ENCODE results near the gene PRKCB.

DNA sequence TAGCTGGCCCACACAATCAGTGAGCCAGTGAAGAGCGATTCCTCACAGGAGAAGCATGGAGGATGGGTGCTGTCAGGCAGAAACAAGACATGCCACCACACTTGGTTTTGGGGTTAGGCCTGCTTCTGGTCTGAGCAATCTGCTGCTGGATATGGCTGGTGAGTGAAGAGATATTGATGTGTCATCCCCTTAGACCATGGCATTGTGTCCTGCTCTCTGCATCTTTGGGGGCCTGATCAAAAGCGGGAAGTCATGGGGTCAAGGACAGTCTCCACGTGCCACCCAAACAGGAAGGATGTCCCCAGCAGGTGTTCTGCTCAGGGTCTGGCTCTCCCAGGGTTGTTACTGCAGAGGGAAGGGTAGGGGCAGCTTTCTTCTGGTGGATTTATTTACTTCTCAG is 140.7 kb downstream of the PRKCB start:
- TF ChIP-seq, protein P1, sequence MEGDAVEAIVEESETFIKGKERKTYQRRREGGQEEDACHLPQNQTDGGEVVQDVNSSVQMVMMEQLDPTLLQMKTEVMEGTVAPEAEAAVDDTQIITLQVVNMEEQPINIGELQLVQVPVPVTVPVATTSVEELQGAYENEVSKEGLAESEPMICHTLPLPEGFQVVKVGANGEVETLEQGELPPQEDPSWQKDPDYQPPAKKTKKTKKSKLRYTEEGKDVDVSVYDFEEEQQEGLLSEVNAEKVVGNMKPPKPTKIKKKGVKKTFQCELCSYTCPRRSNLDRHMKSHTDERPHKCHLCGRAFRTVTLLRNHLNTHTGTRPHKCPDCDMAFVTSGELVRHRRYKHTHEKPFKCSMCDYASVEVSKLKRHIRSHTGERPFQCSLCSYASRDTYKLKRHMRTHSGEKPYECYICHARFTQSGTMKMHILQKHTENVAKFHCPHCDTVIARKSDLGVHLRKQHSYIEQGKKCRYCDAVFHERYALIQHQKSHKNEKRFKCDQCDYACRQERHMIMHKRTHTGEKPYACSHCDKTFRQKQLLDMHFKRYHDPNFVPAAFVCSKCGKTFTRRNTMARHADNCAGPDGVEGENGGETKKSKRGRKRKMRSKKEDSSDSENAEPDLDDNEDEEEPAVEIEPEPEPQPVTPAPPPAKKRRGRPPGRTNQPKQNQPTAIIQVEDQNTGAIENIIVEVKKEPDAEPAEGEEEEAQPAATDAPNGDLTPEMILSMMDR (conservative IDR thresholded peaks at IDR 0.05 in 1 of 2, IDR thresholded peaks at IDR 0.05 in 1 of 2; ENCODE audit: extremely low read depth in 1 of 2, insufficient read depth in 1 of 2, low read depth in 1 of 2, low read length in 2 of 2), result no peak
- no peak for TF ChIP-seq EZH2 (IDR thresholded peaks at IDR 0.05; ENCODE audit: borderline replicate concordance, low read length)
